ENCODE measurements around the gene RGL1.
"Not testable (repeated sequence)": the region's sequence is repeated elsewhere in the genome, so short reads cannot be mapped to it uniquely, and the experiment has no call there.

RGL1 gene

GRCh38 chr1:183785921-183786320, 19.0 kb upstream of the RGL1 start:
- DNase-seq (ENCODE audit: low read depth in 3 of 3), result not testable (repeated sequence)

GRCh38 chr1:183787704-183788103, 17.2 kb upstream of the RGL1 start:
- no peak for DNase-seq (ENCODE audit: low read depth in 3 of 3)

- DNase-seq (ENCODE audit: low read depth in 3 of 3), result no peak
Observed at GRCh38 chr1:183791319-183791718, 13.6 kb upstream of the RGL1 start.

- DNase-seq (ENCODE audit: low read depth in 3 of 3), result no peak
Observed at GRCh38 chr1:183792300-183792699, 12.6 kb upstream of the RGL1 start.

- no peak for DNase-seq (ENCODE audit: low read depth in 3 of 3)
Observed at GRCh38 chr1:183794088-183794487, 10.8 kb upstream of the RGL1 start.

GRCh38 chr1:183800449-183800848, 4.5 kb upstream of the RGL1 start:
- no peak for DNase-seq (ENCODE audit: low read depth in 3 of 3)

- no peak for DNase-seq (ENCODE audit: low read depth in 3 of 3)
Observed at GRCh38 chr1:183801649-183802048, 3.3 kb upstream of the RGL1 start.

- no peak for DNase-seq (ENCODE audit: low read depth in 3 of 3)
Observed at GRCh38 chr1:183804387-183804786, 533 bp upstream of the RGL1 start.

- DNase-seq (ENCODE audit: low read depth in 3 of 3), result no peak
Observed at GRCh38 chr1:183806125-183806524, 1.2 kb downstream of the RGL1 start.

GRCh38 chr1:183806675-183807074, 1.8 kb downstream of the RGL1 start:
- no peak for DNase-seq (ENCODE audit: low read depth in 3 of 3)

GRCh38 chr1:183807549-183808168, 2.7 kb downstream of the RGL1 start:
- DNase-seq (ENCODE audit: low read depth in 3 of 3), result no peak

- DNase-seq (ENCODE audit: low read depth in 3 of 3), result no peak
Observed at GRCh38 chr1:183808296-183809027, 3.5 kb downstream of the RGL1 start.

- DNase-seq (ENCODE audit: low read depth in 3 of 3), result no peak
Observed at GRCh38 chr1:183810121-183810520, 5.2 kb downstream of the RGL1 start.

GRCh38 chr1:183810756-183811544, 6.0 kb downstream of the RGL1 start:
- no peak for DNase-seq (ENCODE audit: low read depth in 3 of 3)

- DNase-seq (ENCODE audit: low read depth in 3 of 3), result no peak
Observed at GRCh38 chr1:183812128-183812527, 7.2 kb downstream of the RGL1 start.

GRCh38 chr1:183812686-183813569, 8.0 kb downstream of the RGL1 start:
- DNase-seq (ENCODE audit: low read depth in 3 of 3), result no peak

GRCh38 chr1:183814121-183814681, 9.3 kb downstream of the RGL1 start:
- DNase-seq (ENCODE audit: low read depth in 3 of 3), result no peak

GRCh38 chr1:183816110-183816509, 11.2 kb downstream of the RGL1 start:
- no peak for DNase-seq (ENCODE audit: low read depth in 3 of 3)

GRCh38 chr1:183817576-183818288, 12.8 kb downstream of the RGL1 start:
- DNase-seq (ENCODE audit: low read depth in 3 of 3), result no peak

- DNase-seq (ENCODE audit: low read depth in 3 of 3), result no peak
Observed at GRCh38 chr1:183819059-183819458, 14.1 kb downstream of the RGL1 start.

Data from stimulated activated CD4-positive, alpha-beta T cell treated with anti-CD3 and anti-CD28 coated beads, TNF-alpha, amount 100 ng/mL, for 24 hours (primary cell).